Measurements from ENCODE around the gene TCF12.

TCF12 gene

DNA sequence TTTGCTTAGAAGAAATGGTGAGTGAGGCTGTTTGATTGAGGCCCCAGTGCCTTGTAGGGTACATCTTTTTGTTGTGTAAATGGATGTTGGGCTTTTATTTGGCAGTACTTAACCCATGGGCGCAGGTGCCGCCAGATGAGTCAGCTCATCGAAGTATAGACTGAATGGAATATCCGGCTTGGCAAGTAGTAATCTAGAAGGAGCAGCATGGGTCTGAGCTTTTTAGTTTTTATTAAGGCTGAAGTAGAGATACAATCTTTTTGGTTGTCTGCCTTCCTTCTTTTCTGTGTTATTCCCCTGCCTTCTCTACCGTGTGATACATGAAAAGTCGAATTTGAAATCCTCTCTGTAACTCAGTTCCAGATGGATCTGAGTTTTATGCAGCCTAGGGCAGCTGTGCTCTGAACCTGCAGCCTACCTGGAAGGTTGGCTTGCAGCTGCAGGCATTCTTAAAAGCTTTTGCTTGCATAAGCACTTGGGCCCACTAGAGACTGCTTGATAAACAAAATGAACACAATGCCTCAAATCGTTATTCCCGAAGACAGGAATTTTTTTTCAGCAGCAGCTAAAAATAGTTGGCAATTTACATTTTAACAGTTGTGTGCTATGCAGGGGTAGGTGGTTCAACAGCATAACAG lies 280.3 kb downstream of the TCF12 start:
- in situ Hi-C loops (cut with HindIII; ENCODE audit: low sequenced_read_pairs): no loop called here

GRCh38 chr15:57201578-57201977 lies 283.1 kb downstream of the TCF12 start:
- in situ Hi-C loops (cut with HindIII; ENCODE audit: low sequenced_read_pairs): no loop called here

GRCh38 chr15:57203906-57204305 lies 285.5 kb downstream of the TCF12 start:
- in situ Hi-C loops (cut with HindIII; ENCODE audit: low sequenced_read_pairs): no loop called here

GRCh38 chr15:57205027-57205855 lies 286.8 kb downstream of the TCF12 start:
- in situ Hi-C loops (cut with HindIII; ENCODE audit: low sequenced_read_pairs): no loop called here

- in situ Hi-C loops (cut with HindIII; ENCODE audit: low sequenced_read_pairs): no loop called here
Observed at GRCh38 chr15:57205996-57206395, 287.6 kb downstream of the TCF12 start.

GRCh38 chr15:57213862-57214261 lies 295.4 kb downstream of the TCF12 start:
- in situ Hi-C loops (cut with HindIII; ENCODE audit: low sequenced_read_pairs): no loop called here

GRCh38 chr15:57215326-57215725 lies 296.9 kb downstream of the TCF12 start:
- in situ Hi-C loops (cut with HindIII; ENCODE audit: low sequenced_read_pairs): no loop called here

GRCh38 chr15:57215881-57216280 lies 297.4 kb downstream of the TCF12 start:
- in situ Hi-C loops (cut with HindIII; ENCODE audit: low sequenced_read_pairs): no loop called here

DNA sequence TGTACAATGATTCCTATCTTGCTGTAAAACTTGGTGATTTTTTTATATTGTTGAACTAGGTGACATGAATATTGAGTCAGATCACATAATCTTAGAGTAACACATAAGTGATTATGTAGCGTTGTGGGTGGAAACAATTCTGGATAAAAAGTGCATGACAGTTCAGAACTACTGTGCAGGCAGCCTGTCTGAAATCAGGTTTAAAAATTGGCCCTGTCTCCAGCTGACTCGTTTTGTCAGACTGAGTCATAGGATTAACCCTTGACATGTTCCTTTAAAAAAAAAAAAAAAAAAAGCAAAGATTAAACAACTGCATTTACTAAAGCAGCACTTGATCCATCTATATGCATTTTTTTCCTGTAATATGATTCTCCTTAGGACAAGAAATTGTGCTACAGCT lies 297.8 kb downstream of the TCF12 start:
- in situ Hi-C loops (cut with HindIII; ENCODE audit: low sequenced_read_pairs): no loop called here

GRCh38 chr15:57217778-57218598 lies 299.5 kb downstream of the TCF12 start:
- in situ Hi-C loops (cut with HindIII; ENCODE audit: low sequenced_read_pairs): no loop called here

DNA sequence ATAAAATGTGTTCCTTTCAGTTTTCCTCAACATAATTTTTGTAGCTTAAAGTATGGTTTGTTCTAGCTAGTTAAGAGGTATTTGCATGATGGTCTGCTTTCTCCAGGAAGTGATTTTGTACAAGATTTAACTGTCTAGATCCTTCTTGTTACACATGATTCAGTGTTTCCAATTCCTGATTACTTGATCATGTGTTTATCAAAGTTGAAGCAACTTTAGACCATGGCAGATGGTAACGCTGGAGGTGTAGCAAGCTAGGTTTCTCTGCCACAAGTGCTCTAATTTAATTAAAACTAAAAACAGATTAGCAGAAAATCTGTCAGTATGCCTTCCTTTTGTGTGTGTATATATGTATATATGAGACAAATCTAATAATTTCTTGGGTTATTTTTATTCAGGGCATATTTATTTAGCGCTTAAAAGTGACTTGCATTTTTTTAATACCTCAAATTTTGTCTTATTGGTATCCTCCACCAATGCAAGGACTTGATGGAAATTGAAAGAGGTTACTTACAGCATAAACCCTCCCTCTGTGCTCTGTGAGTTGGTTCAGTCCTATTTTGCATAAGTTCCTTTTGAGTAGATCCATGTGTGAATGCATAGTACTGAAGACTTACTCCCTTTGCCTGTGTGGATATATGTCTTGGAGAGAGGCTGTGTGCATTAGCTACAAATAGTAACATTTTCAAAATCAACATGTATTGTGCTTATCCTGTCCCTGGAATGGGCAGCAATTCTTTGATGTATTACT lies 300.6 kb downstream of the TCF12 start:
- in situ Hi-C loops (cut with HindIII; ENCODE audit: low sequenced_read_pairs): no loop called here

- in situ Hi-C loops (cut with HindIII; ENCODE audit: low sequenced_read_pairs): no loop called here
Observed at GRCh38 chr15:57220205-57220604, 301.8 kb downstream of the TCF12 start.

DNA sequence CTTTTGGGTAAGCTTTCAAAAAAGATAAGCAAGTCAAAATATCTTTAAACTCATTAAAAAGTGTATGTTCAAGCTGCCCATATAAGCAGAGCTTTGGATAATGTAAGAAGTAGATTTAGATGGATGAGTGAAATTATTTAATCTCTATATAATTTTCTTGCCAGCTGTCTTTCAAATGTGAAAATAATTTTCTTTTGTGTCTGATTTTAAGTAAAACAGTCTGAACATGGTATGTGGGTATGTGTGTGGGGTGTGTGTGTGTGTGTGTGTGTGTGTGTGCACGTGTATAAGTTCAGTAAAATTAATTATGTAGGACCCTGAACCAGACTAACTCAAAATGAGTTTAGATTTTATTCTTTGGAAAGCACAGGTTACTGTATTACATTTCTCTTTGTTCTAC lies 302.7 kb downstream of the TCF12 start:
- in situ Hi-C loops (cut with HindIII; ENCODE audit: low sequenced_read_pairs): no loop called here

DNA sequence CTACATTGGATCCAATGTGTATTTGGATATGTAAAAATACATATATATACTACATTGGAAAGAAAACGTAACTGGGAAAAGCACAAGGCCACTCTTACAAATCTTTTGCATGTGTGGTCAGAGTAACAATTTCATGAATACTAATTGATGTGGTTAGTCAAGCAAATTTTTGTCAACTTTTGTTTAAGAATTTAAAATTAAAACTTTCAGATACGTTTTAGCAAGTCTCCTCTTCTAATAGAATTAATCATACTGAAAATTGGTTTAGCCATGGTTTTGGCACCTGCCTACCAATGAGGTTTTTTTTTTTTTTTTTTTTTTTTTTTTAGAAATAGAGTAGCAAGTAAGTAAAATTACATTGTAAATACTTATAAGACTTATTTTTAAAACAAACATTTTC lies 304.9 kb downstream of the TCF12 start:
- in situ Hi-C loops (cut with HindIII; ENCODE audit: low sequenced_read_pairs): no loop called here

GRCh38 chr15:57223887-57224286 lies 305.4 kb downstream of the TCF12 start:
- in situ Hi-C loops (cut with HindIII; ENCODE audit: low sequenced_read_pairs): no loop called here

DNA sequence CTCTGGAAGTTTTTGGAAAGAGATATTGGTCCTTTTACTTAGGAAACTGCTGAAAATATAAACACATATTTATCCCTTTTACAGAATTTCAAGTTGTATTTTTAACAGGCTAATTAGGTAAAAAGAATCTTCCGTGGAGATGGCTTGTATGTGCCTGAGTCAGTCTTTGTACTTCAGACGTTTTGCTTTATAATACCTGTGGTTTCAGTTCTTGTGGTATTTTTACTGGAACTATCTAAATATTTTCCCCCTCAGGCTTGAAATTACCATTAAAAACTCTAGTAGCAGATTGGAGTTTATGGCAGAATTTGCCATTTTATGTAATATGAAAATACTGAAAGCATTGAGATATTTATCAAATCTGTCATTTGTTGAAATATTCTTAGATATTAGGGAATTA lies 306.2 kb downstream of the TCF12 start:
- in situ Hi-C loops (cut with HindIII; ENCODE audit: low sequenced_read_pairs): no loop called here

- in situ Hi-C loops (cut with HindIII; ENCODE audit: low sequenced_read_pairs): no loop called here
Observed at GRCh38 chr15:57227166-57227565, 308.7 kb downstream of the TCF12 start.

GRCh38 chr15:57227899-57228298 lies 309.5 kb downstream of the TCF12 start:
- in situ Hi-C loops (cut with HindIII; ENCODE audit: low sequenced_read_pairs): no loop called here

DNA sequence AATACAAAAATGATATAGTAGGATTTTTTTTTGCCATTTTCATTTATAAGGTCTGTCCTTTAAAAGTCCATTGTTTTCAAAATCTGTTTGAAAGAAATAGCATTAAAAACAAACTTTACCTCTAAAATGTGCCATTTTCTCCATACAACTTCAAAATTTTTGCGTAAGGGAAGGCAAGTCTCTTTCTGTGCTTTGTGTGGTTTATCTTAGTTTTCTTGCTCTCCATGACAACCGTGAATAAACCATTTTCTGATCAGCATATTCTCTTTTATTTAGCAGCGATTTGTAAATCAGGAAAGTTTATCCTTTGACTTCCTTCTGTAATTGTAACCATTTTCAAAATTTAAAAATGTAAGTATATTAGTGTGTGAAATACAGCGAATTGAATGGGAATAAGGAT lies 310.0 kb downstream of the TCF12 start:
- in situ Hi-C loops (cut with HindIII; ENCODE audit: low sequenced_read_pairs): no loop called here

DNA sequence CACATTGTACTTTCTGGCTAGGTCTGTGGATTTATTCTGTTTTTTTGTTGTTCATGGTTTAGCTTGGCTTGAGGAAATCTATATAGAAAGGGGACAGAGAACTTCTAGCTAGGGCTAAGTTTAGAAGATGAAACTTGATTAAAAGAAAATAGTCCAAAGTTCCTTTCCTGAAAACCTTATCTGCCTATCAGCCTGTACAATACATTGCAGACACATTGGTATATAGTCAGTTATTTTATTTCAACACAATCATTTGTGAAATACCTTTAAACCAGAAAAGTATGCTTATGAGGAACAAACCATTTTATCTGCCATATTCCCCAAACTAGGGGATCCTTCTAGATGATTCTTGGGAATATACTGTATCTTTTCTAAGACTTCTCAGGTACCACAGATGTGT lies 310.6 kb downstream of the TCF12 start:
- in situ Hi-C loops (cut with HindIII; ENCODE audit: low sequenced_read_pairs): no loop called here

GRCh38 chr15:57231559-57231958 lies 313.1 kb downstream of the TCF12 start:
- in situ Hi-C loops (cut with HindIII; ENCODE audit: low sequenced_read_pairs): loop anchor here (5.0 kb wide), 1 partner anchor 81 kb away; no protein-coding TSS in a partner anchor

Measured in endothelial cell of hepatic sinusoid (primary cell).